ENCODE measurements around the gene MRPL24.
"Not testable (repeated sequence)": the region's sequence is repeated elsewhere in the genome, so short reads cannot be mapped to it uniquely, and the experiment has no call there.

- not testable (repeated sequence) for TF ChIP-seq EZH2 (optimal IDR thresholded peaks at IDR 0.05; ENCODE audit: low read depth, low read length); CTCF (IDR thresholded peaks at IDR 0.05; ENCODE audit: low read length); EZH2phosphoT487 (IDR thresholded peaks at IDR 0.05; ENCODE audit: low read length)
These were observed 16.8 kb upstream of the MRPL24 start for GRCh38 chr1:156757572-156758253.

All from MM.1S (cell line).